ENCODE measurements around the gene RASSF7.

GRCh38 chr11:612201-612960 lies 51.6 kb downstream of the RASSF7 start:
- no peak for TF ChIP-seq ZNF70 (CRISPR knock-in tag; IDR thresholded peaks at IDR 0.05)
- no peak for TF ChIP-seq BACH2 (CRISPR knock-in tag; IDR thresholded peaks at IDR 0.05; ENCODE audit: borderline replicate concordance)
- no peak for TF ChIP-seq PATZ1 (CRISPR knock-in tag; IDR thresholded peaks at IDR 0.05; ENCODE audit: borderline replicate concordance)
- no peak for TF ChIP-seq ZFP3 (CRISPR knock-in tag; IDR thresholded peaks at IDR 0.05)
- TF ChIP-seq ZNF565 (CRISPR knock-in tag; conservative IDR thresholded peaks at IDR 0.05; ENCODE audit: low read depth), result no peak

Data from SK-N-SH treated with all-trans-retinoic acid at 6 μM for 48 hours (cell line).